Measurements from ENCODE around the gene LRSAM1. TPM values are rescaled to one million over a fixed set of nuclear protein-coding genes. Genes with fewer than 3 reads are reported as not detected.

Gene LRSAM1
- polyA plus RNA-seq, 1 donor (not counting 4 experiments of a cell fraction or from before 2014, with no cell fraction given), result 5.2 TPM

GRCh38 chr9:127526655-127527559 is 75.6 kb downstream of the LRSAM1 start:
- FAIRE-seq (no peak), DNase-seq (ENCODE audit: low read depth, low spot score) (no peak)
- Histone ChIP-seq H3K27me3 (ENCODE audit: control insufficient read depth, extremely low read depth, insufficient read depth, low read length) (no peaks in the 10 kb centered on the region), H4K20me1 (ENCODE audit: control insufficient read depth, extremely low read depth, insufficient read depth, low read length) (peaks cover 8% of the 10 kb centered on the region), H3K4me2 (ENCODE audit: control insufficient read depth, extremely low read depth, insufficient read depth, low read depth, low read length) (no peak overlapping the region), H2AFZ (ENCODE audit: control insufficient read depth, low read length) (no peak overlapping the region), H3K4me1 (ENCODE audit: control insufficient read depth, extremely low read depth, insufficient read depth, low read length) (peaks cover 21% of the 10 kb centered on the region), H3K36me3 (ENCODE audit: control insufficient read depth in 2 of 2, extremely low read depth in 1 of 2, insufficient read depth in 2 of 2, low read length in 2 of 2) (peaks cover 55 to 84% of the 10 kb centered on the region in 2 experiments), H3K9me3 (ENCODE audit: control insufficient read depth, low read depth, low read length) (peaks cover 3% of the 10 kb centered on the region), H3K9me1 (ENCODE audit: control insufficient read depth, extremely low read depth, insufficient read depth, low read length) (no peaks in the 10 kb centered on the region), H3K4me3 (ENCODE audit: control insufficient read depth in 2 of 3, extremely low read depth in 1 of 3, insufficient read depth in 2 of 3, low read depth in 1 of 3, low read length in 3 of 3) (no peak overlapping the region), H3K27ac (ENCODE audit: control insufficient read depth, insufficient read depth, low read length) (no peak overlapping the region), H3K9ac (ENCODE audit: control insufficient read depth, extremely low read depth, insufficient read depth, low read length) (no peak overlapping the region), H3K79me2 (ENCODE audit: control insufficient read depth, insufficient read depth, low read length) (peaks cover 67% of the 10 kb centered on the region)
- dilution Hi-C loops (cut with MboI; ENCODE audit: extremely low pct_ligation_motif_present, low sequenced_read_pairs), result no loop called here
- TF ChIP-seq EZH2 (IDR thresholded peaks at IDR 0.05; ENCODE audit: low read length) (no peak), CTCF (optimal IDR thresholded peaks at IDR 0.05 in 1 of 3, IDR thresholded peaks at IDR 0.05 in 1 of 3, conservative IDR thresholded peaks at IDR 0.05 in 1 of 3; ENCODE audit: extremely low read depth in 1 of 3, insufficient read depth in 2 of 3, low read length in 3 of 3) (no peak)

- Histone ChIP-seq H3K9ac (ENCODE audit: control insufficient read depth, extremely low read depth, insufficient read depth, low read length) (no peak overlapping the region), H3K9me1 (ENCODE audit: control insufficient read depth, extremely low read depth, insufficient read depth, low read length) (no peaks in the 10 kb centered on the region), H3K9me3 (ENCODE audit: control insufficient read depth, low read depth, low read length) (peaks cover 3% of the 10 kb centered on the region), H3K4me3 (ENCODE audit: control insufficient read depth in 2 of 3, extremely low read depth in 1 of 3, insufficient read depth in 2 of 3, low read depth in 1 of 3, low read length in 3 of 3) (no peak overlapping the region), H3K79me2 (ENCODE audit: control insufficient read depth, insufficient read depth, low read length) (peaks cover 69% of the 10 kb centered on the region), H2AFZ (ENCODE audit: control insufficient read depth, low read length) (no peak overlapping the region), H3K27ac (ENCODE audit: control insufficient read depth, insufficient read depth, low read length) (no peak overlapping the region), H3K36me3 (ENCODE audit: control insufficient read depth in 2 of 2, extremely low read depth in 1 of 2, insufficient read depth in 2 of 2, low read length in 2 of 2) (peaks cover 57 to 80% of the 10 kb centered on the region in 2 experiments), H3K4me2 (ENCODE audit: control insufficient read depth, extremely low read depth, insufficient read depth, low read depth, low read length) (no peak overlapping the region), H4K20me1 (ENCODE audit: control insufficient read depth, extremely low read depth, insufficient read depth, low read length) (peaks cover 9% of the 10 kb centered on the region), H3K27me3 (ENCODE audit: control insufficient read depth, extremely low read depth, insufficient read depth, low read length) (no peaks in the 10 kb centered on the region), H3K4me1 (ENCODE audit: control insufficient read depth, extremely low read depth, insufficient read depth, low read length) (peaks cover 13% of the 10 kb centered on the region)
- DNase-seq (ENCODE audit: low read depth, low spot score), result no peak
- dilution Hi-C loops (cut with MboI; ENCODE audit: extremely low pct_ligation_motif_present, low sequenced_read_pairs), result no loop called here
- FAIRE-seq, result no peak
- TF ChIP-seq EZH2 (IDR thresholded peaks at IDR 0.05; ENCODE audit: low read length) (no peak), CTCF (optimal IDR thresholded peaks at IDR 0.05 in 1 of 3, IDR thresholded peaks at IDR 0.05 in 1 of 3, conservative IDR thresholded peaks at IDR 0.05 in 1 of 3; ENCODE audit: extremely low read depth in 1 of 3, insufficient read depth in 2 of 3, low read length in 3 of 3) (no peak)
These were observed 76.4 kb downstream of the LRSAM1 start for GRCh38 chr9:127527560-127528268.
